ENCODE measurements around the gene TTI1. TPM values are rescaled to one million over a fixed set of nuclear protein-coding genes. Genes with fewer than 3 reads are reported as not detected.

TTI1 gene
- total RNA-seq, 1 donor from 2014 or later: 52.1 TPM

DNA sequence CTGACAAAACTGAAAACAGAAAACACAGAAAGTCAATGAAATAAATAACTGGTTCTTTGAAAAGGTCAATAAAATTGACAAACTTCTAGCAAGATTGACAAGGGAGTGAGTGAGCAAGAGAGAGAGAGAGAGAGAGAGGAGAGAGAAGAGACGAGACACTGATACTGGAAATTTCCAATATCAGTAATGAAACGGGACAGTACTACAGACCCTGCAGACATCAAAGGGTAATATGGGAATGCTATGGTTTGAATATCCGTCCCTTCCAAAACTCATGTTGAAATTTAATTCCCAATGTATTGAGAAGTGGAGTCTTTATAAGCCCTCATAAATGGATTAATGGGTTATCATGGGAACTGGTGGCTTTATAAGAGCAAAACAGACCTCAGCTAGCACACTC is 3.8 kb downstream of the TTI1 start:
- peaks cover 2% of the 10 kb centered on the region for H3K27me3 Mint-ChIP-seq (ENCODE audit: insufficient read depth, low read depth)
- no peaks in the 10 kb centered on the region for H3F3A ChIP-seq (ENCODE audit: low read depth)
- H3K4me3 Mint-ChIP-seq: no peak overlapping the region
- TF ChIP-seq EZH2 (IDR thresholded peaks at IDR 0.05): no peak
- H3K27me3 ChIP-seq: no peaks in the 10 kb centered on the region
- H3K4me1 Mint-ChIP-seq: peaks cover 19% of the 10 kb centered on the region
- no peaks in the 10 kb centered on the region for H3K9me3 ChIP-seq (ENCODE audit: low read depth)
- peaks cover 10% of the 10 kb centered on the region for H3K9me3 Mint-ChIP-seq
- peaks cover 9% of the 10 kb centered on the region for H4K20me1 ChIP-seq (ENCODE audit: low read depth)
- H3K27ac Mint-ChIP-seq: no peak overlapping the region
- no peak overlapping the region for H3K4me3 ChIP-seq
- H3K9ac ChIP-seq: no peak overlapping the region
- H3K36me3 Mint-ChIP-seq: peaks cover 35% of the 10 kb centered on the region
- peaks cover 22% of the 10 kb centered on the region for H3K4me1 ChIP-seq
- DNase-seq (ENCODE audit: low spot score): no peak
- no peaks in the 10 kb centered on the region for H3K36me3 ChIP-seq
- no peak overlapping the region for H3K27ac ChIP-seq
- no peak overlapping the region for H3K4me2 ChIP-seq
- H2AFZ ChIP-seq (replicated peaks): no peak overlapping the region
- peaks cover 96% of the 10 kb centered on the region for H3K79me2 ChIP-seq (ENCODE audit: low read depth)

DNA sequence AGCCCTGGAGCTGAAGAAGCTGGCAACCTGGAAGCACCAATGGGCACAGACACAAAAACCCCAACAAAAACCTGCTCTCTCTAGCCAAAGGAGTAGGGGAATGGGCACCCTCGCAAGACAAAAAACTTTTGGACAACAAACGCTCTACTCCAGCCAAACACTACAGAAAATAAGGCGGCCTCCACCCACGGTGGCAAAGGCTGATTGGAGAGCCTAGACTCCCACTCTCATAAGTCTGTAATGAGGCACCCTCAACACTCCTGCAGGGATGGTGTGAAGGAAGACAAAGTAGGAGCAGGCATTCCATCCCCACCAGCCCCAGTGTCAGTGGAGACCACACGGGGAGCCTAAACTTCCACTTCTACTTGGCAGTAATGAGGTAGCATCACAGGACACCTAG is 8.8 kb downstream of the TTI1 start:
- Histone ChIP-seq H3K27me3 (no peaks in the 10 kb centered on the region), H3K4me1 (no peaks in the 10 kb centered on the region), H3F3A (ENCODE audit: low read depth) (no peaks in the 10 kb centered on the region), H3K27ac (no peak overlapping the region), H3K36me3 (peaks cover 5% of the 10 kb centered on the region), H3K4me3 (no peak overlapping the region), H3K79me2 (ENCODE audit: low read depth) (peaks cover 100% of the 10 kb centered on the region), H3K4me2 (no peak overlapping the region), H3K9me3 (ENCODE audit: low read depth) (peaks cover 4% of the 10 kb centered on the region), H3K9ac (no peak overlapping the region), H4K20me1 (ENCODE audit: low read depth) (peaks cover 27% of the 10 kb centered on the region), H2AFZ (replicated peaks) (no peak overlapping the region)
- H3K9me3 Mint-ChIP-seq: peaks cover 13% of the 10 kb centered on the region
- TF ChIP-seq EZH2 (IDR thresholded peaks at IDR 0.05): no peak
- no peak for TF ChIP-seq EZH2phosphoT487 (IDR thresholded peaks at IDR 0.05)
- TF ChIP-seq, protein P1, sequence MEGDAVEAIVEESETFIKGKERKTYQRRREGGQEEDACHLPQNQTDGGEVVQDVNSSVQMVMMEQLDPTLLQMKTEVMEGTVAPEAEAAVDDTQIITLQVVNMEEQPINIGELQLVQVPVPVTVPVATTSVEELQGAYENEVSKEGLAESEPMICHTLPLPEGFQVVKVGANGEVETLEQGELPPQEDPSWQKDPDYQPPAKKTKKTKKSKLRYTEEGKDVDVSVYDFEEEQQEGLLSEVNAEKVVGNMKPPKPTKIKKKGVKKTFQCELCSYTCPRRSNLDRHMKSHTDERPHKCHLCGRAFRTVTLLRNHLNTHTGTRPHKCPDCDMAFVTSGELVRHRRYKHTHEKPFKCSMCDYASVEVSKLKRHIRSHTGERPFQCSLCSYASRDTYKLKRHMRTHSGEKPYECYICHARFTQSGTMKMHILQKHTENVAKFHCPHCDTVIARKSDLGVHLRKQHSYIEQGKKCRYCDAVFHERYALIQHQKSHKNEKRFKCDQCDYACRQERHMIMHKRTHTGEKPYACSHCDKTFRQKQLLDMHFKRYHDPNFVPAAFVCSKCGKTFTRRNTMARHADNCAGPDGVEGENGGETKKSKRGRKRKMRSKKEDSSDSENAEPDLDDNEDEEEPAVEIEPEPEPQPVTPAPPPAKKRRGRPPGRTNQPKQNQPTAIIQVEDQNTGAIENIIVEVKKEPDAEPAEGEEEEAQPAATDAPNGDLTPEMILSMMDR (IDR thresholded peaks at IDR 0.05): no peak
- H3K27me3 Mint-ChIP-seq (ENCODE audit: insufficient read depth, low read depth): no peaks in the 10 kb centered on the region
- H3K4me3 Mint-ChIP-seq: no peak overlapping the region
- DNase-seq (ENCODE audit: low spot score): no peak
- peaks cover 31% of the 10 kb centered on the region for H3K36me3 Mint-ChIP-seq
- H3K27ac Mint-ChIP-seq: no peak overlapping the region
- H3K4me1 Mint-ChIP-seq: no peaks in the 10 kb centered on the region

DNA sequence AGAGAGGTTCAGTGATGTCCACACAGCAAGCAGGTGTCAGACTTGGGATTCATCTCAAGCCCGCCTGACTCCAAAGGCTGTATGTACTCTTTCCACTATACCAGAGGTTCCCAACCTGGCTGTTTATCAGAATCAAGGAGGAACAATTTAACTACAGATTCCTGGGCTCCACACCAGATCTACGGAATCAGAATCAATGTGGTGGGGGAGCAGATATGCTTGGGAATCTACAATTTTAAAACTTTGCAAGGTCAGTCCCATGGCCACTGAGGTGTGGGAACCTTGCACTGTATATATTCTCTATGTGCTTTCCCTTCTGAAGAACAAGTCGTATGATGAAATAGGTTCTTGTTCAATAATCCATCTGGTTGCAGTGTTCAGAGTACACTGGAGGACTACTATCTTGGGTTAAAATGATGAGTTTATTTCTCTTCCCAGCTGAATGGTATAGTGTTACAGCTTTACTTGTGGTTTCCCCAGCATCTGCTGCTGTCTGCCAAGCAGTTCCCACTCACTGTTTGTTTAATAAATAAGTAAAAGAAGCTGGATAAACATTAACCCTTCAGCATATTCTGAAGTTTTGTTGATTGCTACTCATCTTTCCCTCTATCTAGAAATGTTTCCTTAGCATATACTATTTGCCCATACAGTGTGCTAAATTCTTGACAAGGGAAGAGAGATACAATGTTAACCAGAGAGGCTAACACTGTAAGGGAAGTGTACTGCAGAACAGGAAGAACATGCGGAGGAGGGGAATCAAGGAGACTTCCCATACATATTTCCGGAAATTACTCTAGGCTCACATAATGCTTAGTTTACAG is 9.9 kb downstream of the TTI1 start:
- H3K79me2 ChIP-seq (ENCODE audit: low read depth): peaks cover 100% of the 10 kb centered on the region
- no peak for TF ChIP-seq EZH2phosphoT487 (IDR thresholded peaks at IDR 0.05)
- no peak for TF ChIP-seq EZH2 (IDR thresholded peaks at IDR 0.05)
- TF ChIP-seq, protein P1 (IDR thresholded peaks at IDR 0.05): no peak
- no peaks in the 10 kb centered on the region for H3K27me3 Mint-ChIP-seq (ENCODE audit: insufficient read depth, low read depth)
- DNase-seq (ENCODE audit: low spot score): no peak
- no peak overlapping the region for H3K4me3 Mint-ChIP-seq
- no peak overlapping the region for H3K4me3 ChIP-seq
- no peak overlapping the region for H3K27ac Mint-ChIP-seq
- H3K9me3 ChIP-seq (ENCODE audit: low read depth): peaks cover 7% of the 10 kb centered on the region
- no peaks in the 10 kb centered on the region for H3K4me1 Mint-ChIP-seq
- H3K27me3 ChIP-seq: no peaks in the 10 kb centered on the region
- peaks cover 14% of the 10 kb centered on the region for H3K9me3 Mint-ChIP-seq
- no peaks in the 10 kb centered on the region for H3F3A ChIP-seq (ENCODE audit: low read depth)
- peaks cover 16% of the 10 kb centered on the region for H3K36me3 ChIP-seq
- no peak overlapping the region for H3K27ac ChIP-seq
- H3K36me3 Mint-ChIP-seq: peaks cover 35% of the 10 kb centered on the region
- no peak overlapping the region for H2AFZ ChIP-seq (replicated peaks)
- H4K20me1 ChIP-seq (ENCODE audit: low read depth): peaks cover 27% of the 10 kb centered on the region
- H3K4me2 ChIP-seq: no peak overlapping the region
- no peaks in the 10 kb centered on the region for H3K4me1 ChIP-seq
- no peak overlapping the region for H3K9ac ChIP-seq

Data from neural progenitor cell (in vitro differentiated cells).